HepG2 (cell line): Measurements from ENCODE around the gene HLA-G. TPM values are rescaled to one million over a fixed set of nuclear protein-coding genes. Genes with fewer than 3 reads are reported as not detected.
A peak's percentile ranks its signal among the peaks of the same experiment; 100 is the strongest.

Experiments
- ASH2L ChIP-seq: fragments of 300-600, 200-600 bp; sonication (generic); IDR thresholded peaks from 2 replicates; pipeline ENCODE4 v1.7.0; 2017; ENCODE audit warnings: low read depth, mild to moderate bottlenecking, moderate library complexity, mixed read lengths, low read length; ENCODE audit not compliant: insufficient read length
- KIAA2018 ChIP-seq: sonication (generic); formaldehyde crosslinking; IDR thresholded peaks from 2 replicates; pipeline ENCODE4 v1.5.0; 2020; ENCODE audit warnings: mild to moderate bottlenecking, missing genetic modification reagents, borderline replicate concordance
- MED13 ChIP-seq: sonication (generic); formaldehyde crosslinking; IDR thresholded peaks from 2 replicates; pipeline ENCODE4 v1.5.0; 2020; ENCODE audit warnings: missing genetic modification reagents
- MIXL1 ChIP-seq: IDR thresholded peaks from 2 replicates; pipeline ENCODE4 v1.6.1; 2016
- NCOA2 ChIP-seq: sonication (generic); formaldehyde crosslinking; IDR thresholded peaks from 2 replicates; pipeline ENCODE4 v1.8.0; 2022; ENCODE audit warnings: inconsistent platforms
- NR1H2 ChIP-seq: sonication (generic); formaldehyde crosslinking; IDR thresholded peaks from 2 replicates; pipeline ENCODE4 v1.8.1; 2022; ENCODE audit warnings: low read depth, missing genetic modification reagents, borderline replicate concordance
- TSC22D2 ChIP-seq: sonication (generic); formaldehyde crosslinking; IDR thresholded peaks from 2 replicates; pipeline ENCODE4 v1.5.1; 2020; ENCODE audit warnings: missing genetic modification reagents, mild to moderate bottlenecking, borderline replicate concordance
- ZBTB10 ChIP-seq: sonication (generic); formaldehyde crosslinking; IDR thresholded peaks from 2 replicates; pipeline ENCODE4 v1.4.0; 2020; ENCODE audit warnings: missing genetic modification reagents, borderline replicate concordance
- ZNF564 ChIP-seq: sonication (generic); formaldehyde crosslinking; IDR thresholded peaks from 2 replicates; pipeline ENCODE4 v1.8.1; 2023; ENCODE audit warnings: mild to moderate bottlenecking, missing genetic modification reagents
- ZNF646 ChIP-seq: sonication (generic); formaldehyde crosslinking; IDR thresholded peaks from 2 replicates; pipeline ENCODE4 v1.9.0; 2021; ENCODE audit warnings: mild to moderate bottlenecking, missing genetic modification reagents
- ZNF709 ChIP-seq: sonication (generic); formaldehyde crosslinking; IDR thresholded peaks from 2 replicates; pipeline ENCODE4 v1.5.0; 2020; ENCODE audit warnings: mild to moderate bottlenecking, missing genetic modification reagents
- polyA plus RNA-seq, 8 experiments: library from polyadenylated mRNA; depleted of rRNA in 3 of 8; stranded (reverse) in 7 of 8; unstranded in 1 of 8; fragments of >200 nt; fragmentation: Illumina TruSeq in 4 of 8; extraction: Trizol in 4 of 8; gene quantifications; 2 replicates each; pipeline versions ENCODE4 v1.2.1 to v1.2.3, GENCODE V29; 2011 to 2016; ENCODE audit warnings: low read depth in 4 of 8, missing spikeins in 1 of 8, mixed read lengths in 1 of 8; ENCODE audit not compliant: insufficient read depth in 1 of 8
- total RNA-seq, 5 experiments: library from RNA; depleted of rRNA; stranded (reverse); fragments of >200 nt; fragmentation: Illumina TruSeq; extraction: Trizol; gene quantifications; 2 replicates each; pipeline ENCODE4 v1.2.3, GENCODE V29; 2016; ENCODE audit warnings: low read depth in 1 of 5

The HLA-G gene
- total and polyA plus RNA-seq, 2 of the 13 experiments (the other 11 are each of a cell fraction or from before 2014, with no cell fraction given): 0.29 to 0.30 TPM

- TF ChIP-seq KIAA2018 (CRISPR knock-in tag) (no peak), ZNF709 (CRISPR knock-in tag) (no peak), NCOA2 (CRISPR knock-in tag) (no peak), NR1H2 (no peak), ASH2L (no peak), MED13 (no peak), TSC22D2 (CRISPR knock-in tag) (no peak), ZNF564 (CRISPR knock-in tag) (no peak), ZNF646 (CRISPR knock-in tag) (no peak), ZBTB10 (CRISPR knock-in tag) (no peak), MIXL1 (CRISPR knock-in tag) (0 out of 2 replicates have a peak, but pooled peaks have one; percentile 39)
Observed at GRCh38 chr6:29847871-29848630, 20.4 kb downstream of the HLA-G start (continued).
